Keratinocyte (primary cell): ENCODE results near the gene KMO. TPM values are rescaled to one million over a fixed set of nuclear protein-coding genes. Genes with fewer than 3 reads are reported as not detected.

Source experiments
- DNase-seq: peaks from one replicate; pipeline ENCODE4 v3.0.0-alpha.2; 2011; ENCODE audit warnings: low read depth, missing footprints, low spot score
- FAIRE-seq: peaks from 2 replicates; lab custom pipeline; 2011; peaks lifted over from hg19 to GRCh38; lab: Jason Lieb, UNC
- H2AFZ ChIP-seq: 2 replicates; pipeline ENCODE4 v1.6.0; 2012; ENCODE audit warnings: low read length, control low read depth, inconsistent platforms; ENCODE audit not compliant: control insufficient read depth
- H3K27ac ChIP-seq: 2 replicates; pipeline ENCODE4 v1.5.1; 2011; ENCODE audit warnings: low read length; ENCODE audit not compliant: control insufficient read depth, insufficient read depth
- H3K27me3 ChIP-seq: 3 replicates; pipeline ENCODE4 v1.6.0; 2011; ENCODE audit warnings: low read length; ENCODE audit not compliant: control insufficient read depth, insufficient read depth; ENCODE audit errors: extremely low read depth
- H3K36me3 ChIP-seq, 2 experiments: 2 replicates in 1 of 2; 3 replicates in 1 of 2; pipeline ENCODE4 v1.5.1; 2011; ENCODE audit warnings: low read length in 2 of 2, mild to moderate bottlenecking in 1 of 2; ENCODE audit not compliant: control insufficient read depth in 2 of 2, insufficient read depth in 2 of 2; ENCODE audit errors: extremely low read depth in 1 of 2
- H3K4me1 ChIP-seq: 3 replicates; pipeline ENCODE4 v1.5.1; 2011; ENCODE audit warnings: low read length; ENCODE audit not compliant: control insufficient read depth, insufficient read depth; ENCODE audit errors: extremely low read depth
- H3K4me2 ChIP-seq: 3 replicates; pipeline ENCODE4 v1.6.0; 2011; ENCODE audit warnings: low read depth, low read length; ENCODE audit not compliant: control insufficient read depth, insufficient read depth; ENCODE audit errors: extremely low read depth
- H3K4me3 ChIP-seq, 3 experiments: fragments of 200-600 bp in 1 of 3; sonication (generic) in 1 of 3; 2 replicates in 2 of 3; 3 replicates in 1 of 3; pipeline ENCODE4 v1.5.1; 2011 to 2016; ENCODE audit warnings: low read length in 3 of 3, mild to moderate bottlenecking in 3 of 3, control low read depth in 2 of 3, inconsistent platforms in 1 of 3, low read depth in 1 of 3, mixed read lengths in 1 of 3, mixed run types in 1 of 3, moderate library complexity in 1 of 3; ENCODE audit not compliant: control insufficient read depth in 2 of 3, insufficient read depth in 2 of 3; ENCODE audit errors: extremely low read depth in 1 of 3
- H3K79me2 ChIP-seq: 2 replicates; pipeline ENCODE4 v1.6.0; 2012; ENCODE audit warnings: low read length; ENCODE audit not compliant: control insufficient read depth, insufficient read depth
- H3K9ac ChIP-seq: 3 replicates; pipeline ENCODE4 v1.6.0; 2011; ENCODE audit warnings: low read length; ENCODE audit not compliant: control insufficient read depth, insufficient read depth; ENCODE audit errors: extremely low read depth
- H3K9me1 ChIP-seq: 3 replicates; pipeline ENCODE4 v1.6.0; 2011; ENCODE audit warnings: low read length; ENCODE audit not compliant: control insufficient read depth, insufficient read depth; ENCODE audit errors: extremely low read depth
- H3K9me3 ChIP-seq: 2 replicates; pipeline ENCODE4 v1.5.1; 2012; ENCODE audit warnings: low read depth, low read length; ENCODE audit not compliant: control insufficient read depth
- H4K20me1 ChIP-seq: 3 replicates; pipeline ENCODE4 v1.6.0; 2011; ENCODE audit warnings: low read length; ENCODE audit not compliant: control insufficient read depth, insufficient read depth; ENCODE audit errors: extremely low read depth
- CTCF ChIP-seq, 3 experiments: IDR thresholded peaks in 1 of 3; conservative IDR thresholded peaks in 1 of 3; optimal IDR thresholded peaks in 1 of 3; 2 replicates in 2 of 3; 3 replicates in 1 of 3; pipeline versions ENCODE3 to v1.5.1; 2011; ENCODE audit warnings: low read length in 3 of 3, mild to moderate bottlenecking in 3 of 3, moderate library complexity in 2 of 3, control low read depth in 1 of 3, inconsistent platforms in 1 of 3; ENCODE audit not compliant: insufficient read depth in 2 of 3; ENCODE audit errors: extremely low read depth in 1 of 3
- EZH2 ChIP-seq: IDR thresholded peaks from one replicate; pipeline ENCODE4 v1.6.1; 2012; ENCODE audit warnings: inconsistent platforms, mild to moderate bottlenecking, low read length, moderate library complexity
- dilution Hi-C: fragments of 300-500 bp; cut with MboI; formaldehyde crosslinking; loops from one replicate; pipeline ENCODE4 v1.7.0; 2020; ENCODE audit warnings: low sequenced_read_pairs; ENCODE audit not compliant: extremely low pct_ligation_motif_present
- polyA plus RNA-seq, 5 experiments: library from polyadenylated mRNA; depleted of rRNA in 3 of 5; stranded (reverse) in 3 of 5; stranded (forward) in 1 of 5; unstranded in 1 of 5; fragments of >200 nt; gene quantifications; 1 replicate in 1 of 5; 2 replicates in 3 of 5; 3 replicates in 1 of 5; pipeline versions ENCODE4 v1.2.1 to v1.2.3, GENCODE V29; 2011 to 2012; ENCODE audit warnings: missing spikeins in 2 of 5, low read depth in 1 of 5, low replicate concordance in 1 of 5

The KMO gene
- polyA plus RNA-seq, 1 donor (not counting 4 experiments of a cell fraction or from before 2014, with no cell fraction given) = 4.7 TPM

GRCh38 chr1:241551759-241552638, 19.8 kb downstream of the KMO start:
- no peak for DNase-seq
- Histone ChIP-seq H4K20me1 (no peaks in the 10 kb centered on the region), H3K4me2 (no peak overlapping the region), H3K79me2 (no peaks in the 10 kb centered on the region), H3K27ac (no peak overlapping the region), H3K27me3 (no peaks in the 10 kb centered on the region), H3K9ac (no peak overlapping the region), H3K9me3 (no peaks in the 10 kb centered on the region), H3K4me3 (no peak overlapping the region), H2AFZ (no peak overlapping the region), H3K4me1 (no peaks in the 10 kb centered on the region), H3K36me3 (no peaks in the 10 kb centered on the region), H3K9me1 (no peaks in the 10 kb centered on the region)
- TF ChIP-seq CTCF (optimal IDR thresholded peaks at IDR 0.05 in 1 of 3, IDR thresholded peaks at IDR 0.05 in 1 of 3, conservative IDR thresholded peaks at IDR 0.05 in 1 of 3; ENCODE audit: extremely low read depth in 1 of 3, insufficient read depth in 2 of 3, low read length in 3 of 3) (no peak), EZH2 (no peak)
- dilution Hi-C loops = no loop called here
- no peak for FAIRE-seq

- dilution Hi-C loops = no loop called here
- H3K4me1 ChIP-seq = no peaks in the 10 kb centered on the region
- no peak overlapping the region for H3K9ac ChIP-seq
- H3K36me3 ChIP-seq = no peaks in the 10 kb centered on the region
- H3K27me3 ChIP-seq = no peaks in the 10 kb centered on the region
- H3K9me1 ChIP-seq = no peaks in the 10 kb centered on the region
- no peak for DNase-seq
- FAIRE-seq = no peak
- TF ChIP-seq CTCF (optimal IDR thresholded peaks at IDR 0.05 in 1 of 3, IDR thresholded peaks at IDR 0.05 in 1 of 3, conservative IDR thresholded peaks at IDR 0.05 in 1 of 3; ENCODE audit: extremely low read depth in 1 of 3, insufficient read depth in 2 of 3, low read length in 3 of 3) = no peak
- TF ChIP-seq EZH2 = no peak
- H3K79me2 ChIP-seq = no peaks in the 10 kb centered on the region
- no peak overlapping the region for H3K4me3 ChIP-seq
- H3K9me3 ChIP-seq = no peaks in the 10 kb centered on the region
- no peaks in the 10 kb centered on the region for H4K20me1 ChIP-seq
- H3K4me2 ChIP-seq = no peak overlapping the region
- H2AFZ ChIP-seq = no peak overlapping the region
- H3K27ac ChIP-seq = no peak overlapping the region
Observed at GRCh38 chr1:241553886-241554592, 21.9 kb downstream of the KMO start.
